NCI-H2107 (cell line): ENCODE data around the gene HK1.
A peak's percentile ranks its signal among the peaks of the same experiment; 100 is the strongest.
"Not testable (repeated sequence)": the region's sequence is repeated elsewhere in the genome, so short reads cannot be mapped to it uniquely, and the experiment has no call there.

ENCODE experiments used
- DNase-seq: peaks from one replicate; lab custom pipeline; 2025; lab: John Stamatoyannopoulos, UW

HK1 gene

GRCh38 chr10:69422676-69423075, 144.4 kb downstream of the HK1 start:
- no peak for DNase-seq

GRCh38 chr10:69425041-69425440, 146.7 kb downstream of the HK1 start:
- no peak for DNase-seq

GRCh38 chr10:69425511-69426298, 147.4 kb downstream of the HK1 start:
- no peak for DNase-seq

- DNase-seq = no peak
Measured at GRCh38 chr10:69426376-69426727, 148.1 kb downstream of the HK1 start.

GRCh38 chr10:69428165-69428564, 149.9 kb downstream of the HK1 start:
- DNase-seq = peak; percentile 24

- no peak for DNase-seq
Measured at GRCh38 chr10:69434169-69434568, 155.9 kb downstream of the HK1 start.

GRCh38 chr10:69434926-69435325, 156.6 kb downstream of the HK1 start:
- no peak for DNase-seq

GRCh38 chr10:69435966-69436520, 157.7 kb downstream of the HK1 start:
- no peak for DNase-seq

- no peak for DNase-seq
Measured at GRCh38 chr10:69437321-69438259, 159.3 kb downstream of the HK1 start.

- no peak for DNase-seq
Measured at GRCh38 chr10:69438536-69439349, 160.4 kb downstream of the HK1 start.

- no peak for DNase-seq
Measured at GRCh38 chr10:69439350-69439739, 161.0 kb downstream of the HK1 start.

GRCh38 chr10:69439813-69440506, 161.7 kb downstream of the HK1 start:
- DNase-seq = no peak

GRCh38 chr10:69443354-69443753, 165.1 kb downstream of the HK1 start:
- no peak for DNase-seq

GRCh38 chr10:69445041-69445440, 166.7 kb downstream of the HK1 start:
- no peak for DNase-seq

GRCh38 chr10:69446229-69446628, 167.9 kb downstream of the HK1 start:
- DNase-seq = no peak

GRCh38 chr10:69446650-69447151, 168.4 kb downstream of the HK1 start:
- DNase-seq = no peak

GRCh38 chr10:69449841-69450240, 171.5 kb downstream of the HK1 start:
- DNase-seq = no peak

- DNase-seq = not testable (repeated sequence)
Measured at GRCh38 chr10:69450395-69450794, 172.1 kb downstream of the HK1 start.

GRCh38 chr10:69451209-69451783, 173.0 kb downstream of the HK1 start, which contains the start of gene TSPAN15:
TSS of gene TSPAN15 (plus strand) at chr10:69451465. CDS start at chr10:69451595, 130 bp downstream.
- DNase-seq = peak; percentile 12
